Measurements from ENCODE around the gene TOR3A.
"Not testable (repeated sequence)": the region's sequence is repeated elsewhere in the genome, so short reads cannot be mapped to it uniquely, and the experiment has no call there.

Gene TOR3A, protein sequence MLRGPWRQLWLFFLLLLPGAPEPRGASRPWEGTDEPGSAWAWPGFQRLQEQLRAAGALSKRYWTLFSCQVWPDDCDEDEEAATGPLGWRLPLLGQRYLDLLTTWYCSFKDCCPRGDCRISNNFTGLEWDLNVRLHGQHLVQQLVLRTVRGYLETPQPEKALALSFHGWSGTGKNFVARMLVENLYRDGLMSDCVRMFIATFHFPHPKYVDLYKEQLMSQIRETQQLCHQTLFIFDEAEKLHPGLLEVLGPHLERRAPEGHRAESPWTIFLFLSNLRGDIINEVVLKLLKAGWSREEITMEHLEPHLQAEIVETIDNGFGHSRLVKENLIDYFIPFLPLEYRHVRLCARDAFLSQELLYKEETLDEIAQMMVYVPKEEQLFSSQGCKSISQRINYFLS

DNA sequence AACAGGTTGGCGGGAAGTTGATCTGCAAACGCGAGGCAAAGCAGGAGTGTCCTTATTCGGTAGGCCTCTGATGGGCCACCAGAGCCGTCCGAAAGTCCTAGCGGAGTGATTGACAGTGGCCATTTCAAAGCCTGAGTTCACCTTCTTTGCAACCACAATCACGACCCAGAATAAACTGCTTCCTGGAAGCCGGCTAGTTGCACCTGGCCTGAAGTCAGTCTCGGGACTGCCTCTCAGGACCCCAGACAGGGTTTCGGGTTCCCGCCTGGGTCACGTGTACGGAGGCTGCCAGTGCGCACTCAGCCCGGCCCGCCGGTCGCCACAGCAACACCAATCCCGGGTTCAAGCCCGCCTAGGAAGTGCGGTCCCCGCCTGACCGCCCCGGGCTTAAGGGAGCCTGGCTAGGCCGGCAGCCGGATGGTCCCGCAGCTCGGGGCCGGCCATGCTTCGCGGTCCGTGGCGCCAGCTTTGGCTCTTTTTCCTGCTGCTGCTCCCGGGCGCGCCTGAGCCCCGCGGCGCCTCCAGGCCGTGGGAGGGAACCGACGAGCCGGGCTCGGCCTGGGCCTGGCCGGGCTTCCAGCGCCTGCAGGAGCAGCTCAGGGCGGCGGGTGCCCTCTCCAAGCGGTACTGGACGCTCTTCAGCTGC lies at the start of gene TOR3A:
Gene TOR3A (plus strand): TSS at position 384 of the 646 bp plus-strand sequence. CDS start 59 bp downstream, at position 443.
- peak; percentile 77 for DNase-seq

DNA sequence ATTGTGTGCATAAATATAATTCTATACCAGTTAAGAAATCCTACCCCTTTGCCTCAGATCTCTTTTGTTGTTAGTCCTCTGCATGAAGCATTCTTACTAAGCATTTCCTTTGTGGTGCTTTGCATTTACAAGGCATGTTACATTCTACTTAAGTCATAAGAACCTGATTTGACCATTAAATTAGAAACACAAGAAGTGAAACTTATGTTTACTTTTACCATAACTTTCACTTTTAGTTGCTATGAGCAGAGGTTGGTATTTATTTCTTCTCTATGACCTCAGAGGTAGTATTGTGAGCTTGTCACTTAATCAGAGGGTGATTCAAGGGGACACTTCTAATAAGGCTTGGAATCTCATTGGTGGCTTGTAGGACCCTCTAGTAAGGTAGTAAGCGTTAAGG lies 47.1 kb upstream of the TOR3A start:
- DNase-seq = no peak

DNA sequence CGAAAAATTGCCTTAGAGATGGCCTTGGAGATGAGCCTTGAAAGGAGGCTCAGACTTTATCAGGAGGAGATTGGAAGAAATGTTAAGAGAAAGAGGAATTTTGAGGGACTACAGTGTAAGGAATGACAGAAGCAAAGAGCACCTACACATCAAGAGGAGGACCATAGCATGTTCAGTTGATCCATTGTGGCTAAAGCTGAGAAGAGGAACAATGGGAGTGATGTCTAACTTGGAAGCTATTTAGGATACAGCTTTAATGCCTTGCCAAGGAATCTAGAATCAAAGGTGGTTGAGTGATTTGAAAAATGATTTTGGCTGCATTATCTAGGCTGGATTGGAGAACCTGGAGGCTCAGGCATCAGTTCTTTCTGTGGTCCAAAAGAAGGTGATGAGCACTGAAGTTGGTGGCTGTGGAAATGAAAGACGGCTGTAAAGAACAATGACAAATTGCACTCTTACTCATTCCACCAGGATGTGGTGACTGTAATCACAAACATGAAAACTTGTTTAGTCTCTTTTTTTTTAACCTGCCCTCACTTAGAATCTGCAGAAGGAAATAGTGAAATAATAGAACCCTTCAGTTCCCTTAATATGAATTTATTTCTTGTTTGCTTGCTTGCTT lies 44.9 kb upstream of the TOR3A start:
- no peak for DNase-seq

GRCh38 chr1:179038528-179039281 lies 43.2 kb upstream of the TOR3A start:
- DNase-seq = no peak

- not testable (repeated sequence) for DNase-seq
Observed at GRCh38 chr1:179039502-179040174, 42.2 kb upstream of the TOR3A start.

DNA sequence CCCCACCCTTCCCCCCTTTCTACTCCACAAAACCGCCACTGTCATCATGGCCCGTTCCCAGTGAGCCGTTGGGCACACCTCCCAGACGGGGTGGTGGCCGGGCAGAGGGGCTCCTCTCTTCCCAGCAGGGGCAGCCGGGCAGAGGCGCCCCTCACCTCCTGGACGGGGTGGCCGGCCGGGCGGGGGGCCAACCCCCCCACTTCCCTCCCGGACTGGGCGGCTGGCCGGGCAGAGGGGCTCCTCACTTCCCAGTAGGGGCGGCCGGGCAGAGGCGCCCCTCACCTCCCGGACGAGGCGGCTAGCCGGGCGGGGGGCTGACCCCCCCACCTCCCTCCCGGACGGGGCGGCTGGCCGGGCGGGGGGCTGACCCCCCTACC lies 41.7 kb upstream of the TOR3A start:
- DNase-seq = not testable (repeated sequence)

- DNase-seq = no peak
Observed at GRCh38 chr1:179042087-179042486, 39.8 kb upstream of the TOR3A start.

DNA sequence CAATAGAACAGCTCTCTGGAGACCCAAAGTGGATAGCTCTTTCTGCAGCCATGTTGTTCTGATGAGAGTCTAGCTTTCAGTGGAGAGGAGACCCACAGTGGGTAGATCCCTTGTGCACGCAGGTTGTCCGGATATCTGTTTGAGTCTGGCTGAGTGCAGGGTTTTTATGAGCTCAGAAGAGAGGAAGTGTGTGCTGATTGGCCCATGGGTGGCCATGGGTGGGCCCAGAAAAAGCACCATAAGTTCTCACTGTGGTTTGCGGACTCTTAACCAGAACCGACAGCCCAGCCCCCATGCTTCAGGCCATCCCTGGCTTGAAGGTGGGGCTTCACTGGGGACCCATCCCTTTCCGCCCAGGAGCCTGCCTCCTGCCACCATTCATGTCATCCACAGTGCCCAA lies 39.2 kb upstream of the TOR3A start:
- DNase-seq = no peak

- no peak for DNase-seq
Observed at GRCh38 chr1:179043266-179043665, 38.6 kb upstream of the TOR3A start.

GRCh38 chr1:179043907-179044306 lies 38.0 kb upstream of the TOR3A start:
- DNase-seq = no peak

DNA sequence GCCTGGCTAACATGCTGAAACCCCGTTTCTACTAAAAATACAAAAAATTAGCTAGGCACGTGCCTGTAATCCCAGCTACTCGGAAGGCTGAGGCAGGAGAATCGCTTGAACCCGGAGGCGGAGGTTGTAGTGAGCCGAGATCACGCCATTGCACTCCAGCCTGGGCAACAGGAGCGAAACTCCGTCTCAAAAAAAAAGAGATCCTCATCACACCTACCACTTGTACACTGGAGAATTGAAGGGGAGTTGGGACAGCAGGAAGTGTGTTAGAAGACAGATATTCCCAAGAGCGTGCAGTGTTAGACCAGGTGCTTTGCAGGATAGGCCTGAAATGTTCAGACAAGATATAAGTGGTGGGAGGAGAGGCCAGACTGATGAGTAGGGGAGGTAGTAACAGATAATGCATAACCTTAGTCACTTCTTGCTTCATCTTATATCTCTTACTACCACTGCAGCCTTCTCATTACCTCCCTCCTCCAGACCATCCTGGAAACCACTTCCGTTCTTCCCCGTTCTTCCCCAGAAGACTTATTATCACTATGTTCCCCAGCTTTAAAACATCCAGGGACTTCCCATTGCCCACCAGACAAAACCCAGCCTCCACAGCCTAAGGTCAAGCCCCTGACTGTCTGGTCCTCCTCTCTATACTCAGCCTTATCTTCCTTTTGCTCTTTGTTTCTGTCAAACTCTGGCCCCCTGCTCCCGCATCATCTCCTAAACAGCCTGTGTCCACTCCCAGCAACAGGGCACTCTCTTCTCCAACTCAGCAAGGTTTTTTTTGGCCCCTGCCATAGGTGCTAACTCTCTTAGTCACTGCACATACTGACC lies 34.8 kb upstream of the TOR3A start:
- DNase-seq = no peak

- DNase-seq = no peak
Observed at GRCh38 chr1:179047636-179047997, 34.3 kb upstream of the TOR3A start.

GRCh38 chr1:179048339-179049124 lies 33.3 kb upstream of the TOR3A start:
- no peak for DNase-seq

GRCh38 chr1:179052776-179053175 lies 29.1 kb upstream of the TOR3A start:
- DNase-seq = no peak

GRCh38 chr1:179053486-179053885 lies 28.4 kb upstream of the TOR3A start:
- no peak for DNase-seq

DNA sequence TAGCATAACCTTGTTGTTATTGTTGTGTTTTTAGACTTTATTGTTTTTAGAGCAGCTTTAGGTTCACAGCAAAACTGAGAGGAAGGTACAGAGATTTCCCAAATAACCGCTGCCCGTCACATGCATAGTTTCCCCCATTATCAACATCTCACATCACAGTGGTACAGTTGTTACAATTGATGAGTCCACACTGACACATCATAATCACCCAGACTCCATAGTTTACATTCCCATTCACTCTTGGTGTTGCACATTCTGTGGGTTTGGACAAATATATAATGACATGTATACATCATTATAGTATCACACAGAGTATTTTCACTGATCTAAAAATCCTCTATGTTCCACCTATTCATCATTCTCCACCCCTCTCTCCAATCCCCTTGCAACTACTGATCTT lies 25.9 kb upstream of the TOR3A start:
- DNase-seq = no peak

- no peak for DNase-seq
Observed at GRCh38 chr1:179058487-179059483, 23.1 kb upstream of the TOR3A start.

DNA sequence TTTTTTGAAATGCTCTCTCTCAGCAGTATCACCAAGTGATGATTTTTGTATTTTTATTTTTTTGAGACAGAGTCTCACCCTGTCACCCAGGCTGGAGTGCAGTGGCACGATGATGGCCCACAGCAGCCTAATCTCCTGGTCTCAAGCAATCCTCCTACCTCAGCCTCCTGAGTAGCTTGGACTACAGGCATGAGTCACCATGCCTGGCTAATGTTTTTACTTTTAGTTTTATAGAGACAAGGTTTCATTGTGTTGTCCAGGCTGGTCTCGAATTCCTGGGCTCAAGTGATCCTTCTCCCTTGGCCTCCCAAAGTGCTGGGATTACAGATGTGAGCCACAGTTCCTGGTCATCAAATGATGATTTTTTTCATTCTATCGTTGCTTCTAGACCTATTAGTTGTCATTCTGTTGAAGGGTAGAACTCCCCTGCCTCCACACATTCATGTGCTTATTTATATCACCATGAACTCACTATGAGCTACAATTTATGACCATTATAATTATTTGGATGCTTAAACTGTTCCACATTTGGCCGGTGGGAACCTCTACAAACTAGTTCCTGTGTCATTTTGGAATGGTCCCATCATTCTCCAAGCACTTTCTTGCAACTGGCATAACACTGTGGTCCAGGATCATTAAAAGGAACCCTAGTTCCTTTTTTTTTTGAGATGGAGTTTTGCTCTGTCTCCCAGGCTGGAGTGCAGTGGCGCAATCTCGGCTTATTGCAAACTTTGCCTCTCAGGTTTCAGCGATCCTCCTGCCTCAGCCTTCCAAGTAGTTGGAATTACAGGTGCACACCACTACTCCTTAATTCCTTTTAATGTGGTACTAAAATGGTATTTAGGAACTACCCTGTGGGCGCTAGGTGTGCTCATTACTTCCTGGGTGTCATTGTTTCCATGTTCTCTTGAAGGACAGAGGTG lies 20.2 kb upstream of the TOR3A start:
- DNase-seq = no peak

- no peak for DNase-seq
Observed at GRCh38 chr1:179066471-179066870, 15.4 kb upstream of the TOR3A start.

All from SHP77 treated with DMSO at 0.1 percent for 48 hours (cell line).